LNCAP (cell line): ENCODE results near the gene CFAP57.

Experiments used
- TF ChIP-seq, protein P1 (sequence below): fragments of 450-650 bp; IDR thresholded peaks from 2 replicates; pipeline ENCODE4 v1.5.1; 2017; ENCODE audit warnings: mild to moderate bottlenecking

CFAP57 gene

DNA sequence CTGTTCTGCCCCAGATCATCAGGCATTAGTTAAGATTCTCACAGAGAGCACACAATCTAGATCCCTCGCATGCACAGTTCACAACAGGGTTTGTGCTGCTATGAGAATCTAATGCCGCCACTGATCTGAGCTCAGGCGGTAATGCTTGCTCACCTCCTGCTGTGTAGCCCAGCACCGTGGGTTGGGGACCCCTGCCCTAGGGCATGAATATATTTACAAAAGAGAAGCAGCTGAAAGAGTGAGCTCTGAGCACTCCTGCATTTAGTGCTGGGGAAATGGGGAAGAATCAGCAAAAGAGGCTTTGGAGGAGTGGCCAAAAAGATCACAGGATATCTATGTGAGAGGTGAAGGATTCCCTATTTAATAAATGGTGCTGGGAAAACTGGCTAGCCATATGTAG is 5.6 kb downstream of the CFAP57 start:
- TF ChIP-seq, protein P1, sequence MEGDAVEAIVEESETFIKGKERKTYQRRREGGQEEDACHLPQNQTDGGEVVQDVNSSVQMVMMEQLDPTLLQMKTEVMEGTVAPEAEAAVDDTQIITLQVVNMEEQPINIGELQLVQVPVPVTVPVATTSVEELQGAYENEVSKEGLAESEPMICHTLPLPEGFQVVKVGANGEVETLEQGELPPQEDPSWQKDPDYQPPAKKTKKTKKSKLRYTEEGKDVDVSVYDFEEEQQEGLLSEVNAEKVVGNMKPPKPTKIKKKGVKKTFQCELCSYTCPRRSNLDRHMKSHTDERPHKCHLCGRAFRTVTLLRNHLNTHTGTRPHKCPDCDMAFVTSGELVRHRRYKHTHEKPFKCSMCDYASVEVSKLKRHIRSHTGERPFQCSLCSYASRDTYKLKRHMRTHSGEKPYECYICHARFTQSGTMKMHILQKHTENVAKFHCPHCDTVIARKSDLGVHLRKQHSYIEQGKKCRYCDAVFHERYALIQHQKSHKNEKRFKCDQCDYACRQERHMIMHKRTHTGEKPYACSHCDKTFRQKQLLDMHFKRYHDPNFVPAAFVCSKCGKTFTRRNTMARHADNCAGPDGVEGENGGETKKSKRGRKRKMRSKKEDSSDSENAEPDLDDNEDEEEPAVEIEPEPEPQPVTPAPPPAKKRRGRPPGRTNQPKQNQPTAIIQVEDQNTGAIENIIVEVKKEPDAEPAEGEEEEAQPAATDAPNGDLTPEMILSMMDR, result no peak

DNA sequence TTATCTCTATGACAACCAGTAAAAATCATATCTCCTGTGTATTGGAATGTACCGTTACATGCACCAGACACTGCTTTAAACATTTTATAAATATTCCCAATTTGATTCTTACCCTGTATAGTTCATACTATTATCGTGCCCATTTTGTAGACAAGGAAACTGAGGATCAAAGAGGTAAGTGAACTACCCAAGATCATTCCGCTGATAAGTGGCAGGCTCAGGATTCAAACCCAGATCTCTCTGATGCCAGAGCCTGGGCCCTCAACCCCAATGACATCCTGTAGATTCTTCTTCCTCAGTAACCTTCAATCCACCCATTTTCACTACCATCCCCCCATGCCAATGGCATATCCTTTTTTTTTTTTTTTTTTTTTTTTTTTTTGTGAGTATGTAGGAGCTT is 12.3 kb downstream of the CFAP57 start:
- TF ChIP-seq, protein P1, result no peak

DNA sequence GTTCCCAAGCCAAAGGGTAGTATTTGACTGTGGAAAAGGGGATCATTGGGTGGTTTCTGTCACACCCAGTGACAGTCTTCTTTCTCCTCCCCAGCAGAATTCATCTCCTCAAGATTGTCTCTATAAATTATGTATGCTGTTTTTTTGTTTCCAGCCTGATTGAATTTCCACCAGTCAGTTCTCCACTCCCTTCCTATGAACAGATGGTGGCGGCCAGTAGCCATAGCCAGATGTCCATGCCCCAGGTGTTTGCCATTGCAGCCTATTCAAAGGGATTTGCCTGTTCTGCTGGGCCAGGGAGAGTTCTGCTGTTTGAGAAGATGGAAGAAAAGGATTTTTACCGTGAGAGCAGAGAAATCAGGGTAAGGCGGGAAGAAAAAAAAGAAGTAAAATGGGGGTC is 12.9 kb downstream of the CFAP57 start:
- TF ChIP-seq, protein P1, result no peak

DNA sequence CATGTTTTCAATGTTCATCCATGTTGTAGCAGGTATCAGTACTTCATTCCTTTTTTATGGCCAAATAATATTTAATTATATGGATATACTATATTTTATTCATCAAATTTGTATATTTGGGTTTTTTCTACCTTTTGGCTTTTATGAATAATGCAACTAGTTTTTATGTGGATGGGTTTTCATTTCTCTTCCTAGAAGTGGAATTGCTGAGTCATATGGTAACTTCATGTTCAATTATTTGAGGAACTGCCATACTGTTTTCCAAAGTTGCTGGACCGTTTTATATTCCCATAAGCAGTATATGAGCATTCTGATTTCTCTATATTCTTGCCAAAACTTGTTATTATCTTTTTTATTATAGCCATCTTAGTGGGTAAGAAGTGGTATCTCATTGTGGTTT is 16.0 kb downstream of the CFAP57 start:
- TF ChIP-seq, protein P1, result no peak

DNA sequence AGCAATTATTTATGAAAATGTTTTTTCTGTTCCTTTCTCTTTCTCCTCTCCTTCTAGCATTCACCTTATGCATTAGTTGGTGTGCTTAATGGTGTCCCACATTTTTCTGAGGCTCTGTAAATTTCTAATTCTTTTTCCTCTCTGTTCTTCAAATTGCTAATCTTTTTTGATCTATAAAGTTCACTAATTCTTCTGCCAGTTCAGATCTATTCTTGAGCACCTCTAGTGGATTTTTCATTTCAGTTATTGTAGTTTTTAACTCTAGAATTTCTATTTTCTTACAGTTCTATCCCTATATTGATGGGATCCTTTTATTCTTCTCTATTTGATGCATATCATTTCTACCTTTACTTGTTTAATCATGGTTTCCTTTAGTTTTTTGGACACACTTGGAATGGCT is 22.4 kb downstream of the CFAP57 start:
- TF ChIP-seq, protein P1, result no peak

DNA sequence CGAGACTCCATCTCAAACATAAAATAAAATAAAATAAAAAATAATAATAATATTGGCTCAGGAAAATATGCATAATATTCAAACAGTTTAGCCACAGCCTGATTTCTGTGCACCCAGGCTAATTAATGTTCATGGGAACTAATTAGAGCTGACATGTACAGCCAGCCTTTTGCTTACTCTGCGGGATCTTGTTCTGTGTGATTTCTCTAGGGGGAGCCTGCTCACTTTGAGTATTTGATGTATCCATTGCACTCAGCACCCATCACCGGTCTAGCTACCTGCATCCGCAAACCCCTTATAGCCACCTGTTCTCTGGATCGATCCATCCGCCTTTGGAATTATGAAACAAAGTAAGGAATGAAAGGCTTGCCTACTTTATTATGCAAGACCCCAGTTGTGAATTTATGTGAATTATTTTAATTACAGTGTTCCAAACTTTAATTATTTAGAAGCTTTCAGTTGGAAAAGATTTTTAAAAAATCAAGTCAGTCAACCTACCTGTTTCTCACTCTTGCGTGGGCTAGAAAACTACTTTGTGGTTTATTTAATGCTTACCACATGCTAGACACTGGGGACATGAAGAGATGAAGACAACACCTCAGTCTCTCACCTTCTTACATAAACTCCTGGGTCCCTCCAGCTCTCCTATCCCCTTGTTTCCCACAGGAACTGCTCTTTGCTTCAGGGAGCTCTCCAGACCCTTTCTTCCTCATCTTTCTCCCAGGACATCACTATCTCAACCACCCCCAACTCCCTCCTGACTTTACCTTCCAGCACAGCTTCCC is 25.4 kb downstream of the CFAP57 start:
- TF ChIP-seq, protein P1, result no peak

DNA sequence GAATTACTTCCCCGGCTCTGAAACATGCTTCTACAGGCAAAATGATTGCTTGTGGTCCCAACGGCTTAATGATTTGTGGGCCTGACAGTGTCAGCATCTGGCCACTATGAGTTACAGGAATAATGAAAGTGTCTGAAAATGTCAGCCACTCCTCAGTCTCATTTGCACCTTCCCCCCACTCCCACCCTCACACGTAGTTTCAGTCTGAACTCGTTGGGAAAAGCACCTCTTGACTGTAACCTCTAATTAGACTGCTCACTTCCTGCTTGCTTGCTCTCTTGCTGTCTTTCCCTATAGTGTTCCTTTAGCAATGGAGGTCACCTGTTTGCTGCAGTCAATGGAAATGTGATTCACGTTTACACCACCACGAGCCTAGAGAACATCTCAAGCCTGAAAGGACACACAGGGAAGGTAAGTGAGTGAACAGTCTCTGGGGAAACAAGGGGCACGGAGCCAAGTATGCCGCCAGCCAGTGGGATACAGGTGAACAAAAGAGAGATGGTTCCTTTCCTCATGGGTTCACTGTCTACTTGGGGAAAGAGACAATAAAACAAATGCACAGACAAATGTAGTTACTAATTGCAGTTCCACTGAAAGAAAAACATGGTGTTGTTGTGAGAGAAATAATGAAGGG is 27.1 kb downstream of the CFAP57 start:
- TF ChIP-seq, protein P1, result no peak
